H1 (cell line): ENCODE data around the gene HIVEP3.

Experiments
- CHD1 ChIP-seq: IDR thresholded peaks from 2 replicates; pipeline ENCODE4 v1.6.1; 2012; ENCODE audit warnings: low read depth, low read length, improper control_type of control experiment
- CTCF ChIP-seq, 3 experiments: IDR thresholded peaks; 1 replicate in 2 of 3; 2 replicates in 1 of 3; pipeline versions ENCODE4 v1.5.1 to v1.6.1; 2011; ENCODE audit warnings: low read length in 3 of 3, mild to moderate bottlenecking in 3 of 3, inconsistent platforms in 2 of 3, low read depth in 1 of 3, moderate library complexity in 1 of 3; ENCODE audit not compliant: insufficient read depth in 1 of 3; ENCODE audit errors: control extremely low read depth in 1 of 3
- EP300 ChIP-seq, 2 experiments: IDR thresholded peaks; 1 replicate in 1 of 2; 2 replicates in 1 of 2; pipeline ENCODE4 v1.6.1; 2011 to 2012; ENCODE audit warnings: low read depth in 2 of 2, low read length in 2 of 2, mild to moderate bottlenecking in 2 of 2, borderline replicate concordance in 1 of 2, inconsistent platforms in 1 of 2, moderate library complexity in 1 of 2
- POLR2A ChIP-seq, 2 experiments: IDR thresholded peaks; 1 replicate in 1 of 2; 2 replicates in 1 of 2; pipeline ENCODE4 v1.6.1; 2011; ENCODE audit warnings: low read depth in 2 of 2, low read length in 2 of 2, mild to moderate bottlenecking in 2 of 2; ENCODE audit errors: control extremely low read depth in 1 of 2
- POLR2AphosphoS5 ChIP-seq: IDR thresholded peaks from 2 replicates; pipeline ENCODE4 v1.6.1; 2011; ENCODE audit warnings: low read depth, low read length
- POU5F1 ChIP-seq: IDR thresholded peaks from 2 replicates; pipeline ENCODE4 v1.6.1; 2011; ENCODE audit warnings: low read depth, mild to moderate bottlenecking, low read length, moderate library complexity
- SAP30 ChIP-seq: fragments of 300-600 bp; sonication (generic); IDR thresholded peaks from 2 replicates; pipeline ENCODE4 v1.7.1; 2012; ENCODE audit warnings: low read length, moderate library complexity, mild to moderate bottlenecking, inconsistent platforms; ENCODE audit not compliant: insufficient read depth, insufficient replicate concordance
- SRF ChIP-seq: IDR thresholded peaks from 2 replicates; pipeline ENCODE4 v1.6.1; 2011; ENCODE audit warnings: mild to moderate bottlenecking, low read depth, low read length, moderate library complexity
- ZNF274 ChIP-seq: IDR thresholded peaks from 2 replicates; pipeline ENCODE4 v1.7.0; 2012; ENCODE audit warnings: low read length, borderline replicate concordance; ENCODE audit errors: extremely low read depth

GRCh38 chr1:41913014-41913413, 5.7 kb downstream of the HIVEP3 start:
- TF ChIP-seq CTCF (IDR thresholded peaks at IDR 0.05; ENCODE audit: control extremely low read depth in 1 of 3, insufficient read depth in 1 of 3, low read depth in 1 of 3, low read length in 3 of 3) = no peak
- TF ChIP-seq POLR2A (IDR thresholded peaks at IDR 0.05; ENCODE audit: control extremely low read depth in 1 of 2, low read depth in 2 of 2, low read length in 2 of 2) = no peak
- no peak for TF ChIP-seq POU5F1
- TF ChIP-seq POLR2AphosphoS5 = no peak
- TF ChIP-seq SRF = no peak
- no peak for TF ChIP-seq CHD1
- TF ChIP-seq ZNF274 = no peak
- TF ChIP-seq SAP30 = no peak
- TF ChIP-seq EP300 (IDR thresholded peaks at IDR 0.05; ENCODE audit: borderline replicate concordance in 1 of 2, low read depth in 2 of 2, low read length in 2 of 2) = no peak
